T47D (cell line): ENCODE data around the gene MGST1.
"Not testable (repeated sequence)": the region's sequence is repeated elsewhere in the genome, so short reads cannot be mapped to it uniquely, and the experiment has no call there.

ENCODE experiments used
- DNase-seq, 2 experiments: peaks; one replicate each; pipeline versions ENCODE4 v3.0.0 to v3.0.0-alpha.2; 2011 to 2012; ENCODE audit warnings: low read depth in 1 of 2, low spot score in 1 of 2
- JUND ChIP-seq: IDR thresholded peaks from 2 replicates; pipeline ENCODE4 v1.6.1; 2012; ENCODE audit warnings: low read depth
- in situ Hi-C: cut with HindIII; loops from 2 replicates; pipeline ENCODE4 v1.10.0; 2016; ENCODE audit warnings: low sequenced_read_pairs, low pct_unique_long_range_greater_than_20kb

The MGST1 gene

DNA sequence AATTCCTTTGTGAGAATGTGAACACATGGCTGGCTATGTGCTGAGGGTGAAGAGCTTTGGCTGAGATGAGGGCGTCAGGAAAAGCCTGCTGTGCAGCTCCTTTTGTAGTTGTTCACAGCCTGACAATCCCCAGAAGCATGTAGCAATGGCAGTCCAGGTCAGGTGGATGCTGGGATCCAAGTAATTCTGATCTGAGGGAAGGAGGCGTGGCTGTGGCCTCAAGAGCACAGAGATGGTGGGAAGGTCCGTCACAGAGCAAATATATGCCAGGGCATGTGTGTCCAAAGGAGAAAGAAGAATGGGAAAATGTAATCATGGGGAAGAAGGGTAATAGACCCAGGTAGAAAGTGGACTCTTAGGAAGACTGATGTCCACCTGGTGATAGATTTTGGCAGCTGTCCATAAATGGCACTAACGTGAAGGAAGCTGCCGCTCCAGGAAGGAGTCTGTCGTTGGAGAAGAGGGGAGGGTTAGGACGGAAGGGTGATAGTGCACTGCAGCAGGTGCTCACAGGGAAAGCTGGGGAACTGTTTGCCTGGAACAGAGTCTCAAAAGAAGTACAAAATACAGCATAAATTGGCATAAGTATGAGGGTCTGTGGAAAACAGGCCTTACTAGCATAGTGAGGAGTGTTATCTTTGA, 13.8 kb downstream of the MGST1 start:
- TF ChIP-seq JUND: no peak
- in situ Hi-C loops: no loop called here
- DNase-seq: no peak

DNA sequence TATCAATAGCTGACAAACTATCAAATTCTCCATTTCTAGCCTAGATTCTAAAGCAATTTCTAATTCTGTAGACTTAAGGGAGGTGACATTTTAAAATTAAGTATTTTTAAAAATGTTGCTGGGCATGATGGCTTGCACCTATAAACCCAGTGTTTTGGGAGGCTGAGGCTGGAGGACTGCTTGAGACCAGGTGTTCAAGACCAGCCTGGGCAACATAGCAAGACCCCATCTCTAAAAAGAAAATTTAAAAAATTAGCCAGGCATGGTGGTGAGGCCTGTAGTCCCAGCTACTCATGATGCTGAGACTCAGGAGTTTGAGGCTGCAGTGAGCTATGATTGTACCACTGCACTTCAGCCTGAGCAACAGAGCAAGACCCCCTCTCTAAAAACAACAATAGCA, 15.1 kb downstream of the MGST1 start:
- TF ChIP-seq JUND: no peak
- in situ Hi-C loops: no loop called here
- DNase-seq: no peak

DNA sequence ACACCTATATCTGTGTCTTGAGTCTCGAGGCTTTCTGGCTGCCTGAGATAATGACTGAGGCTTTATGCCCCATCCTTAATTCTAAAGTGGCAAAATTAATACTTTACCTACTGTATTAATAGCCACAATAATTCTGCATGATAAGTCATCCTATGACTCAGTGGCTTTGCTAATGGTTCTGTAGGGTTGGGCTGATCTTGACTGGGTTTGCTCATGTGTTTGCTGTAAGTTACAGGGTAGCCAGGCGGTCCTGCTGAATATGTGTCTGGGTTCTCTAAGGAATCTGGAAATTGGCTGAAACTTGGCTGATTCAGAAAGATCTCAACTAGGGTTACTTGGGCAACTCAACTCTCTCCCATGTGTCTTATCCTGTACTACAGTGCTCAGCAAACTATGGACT, 21.7 kb downstream of the MGST1 start:
- TF ChIP-seq JUND: no peak
- no peak for DNase-seq
- in situ Hi-C loops: no loop called here

DNA sequence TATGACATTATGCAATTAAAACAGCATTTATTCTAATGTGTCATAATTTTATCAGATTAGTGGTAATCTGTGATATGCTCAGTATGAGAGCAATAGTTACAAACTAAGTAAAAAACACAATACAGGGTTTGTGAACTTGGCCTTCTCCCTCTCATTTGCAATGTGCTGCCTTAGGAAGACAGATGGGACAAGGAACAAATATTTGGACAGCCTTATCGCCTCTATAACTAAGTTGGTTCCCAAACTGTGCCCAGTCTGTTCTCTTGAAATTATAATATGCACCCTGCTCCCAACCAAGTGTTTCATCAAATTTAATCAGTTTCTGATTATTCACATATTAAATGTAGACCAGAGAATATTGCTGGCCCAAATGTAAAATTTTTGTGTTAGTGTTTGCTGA, 22.7 kb downstream of the MGST1 start:
- in situ Hi-C loops: no loop called here
- DNase-seq: no peak
- no peak for TF ChIP-seq JUND

DNA sequence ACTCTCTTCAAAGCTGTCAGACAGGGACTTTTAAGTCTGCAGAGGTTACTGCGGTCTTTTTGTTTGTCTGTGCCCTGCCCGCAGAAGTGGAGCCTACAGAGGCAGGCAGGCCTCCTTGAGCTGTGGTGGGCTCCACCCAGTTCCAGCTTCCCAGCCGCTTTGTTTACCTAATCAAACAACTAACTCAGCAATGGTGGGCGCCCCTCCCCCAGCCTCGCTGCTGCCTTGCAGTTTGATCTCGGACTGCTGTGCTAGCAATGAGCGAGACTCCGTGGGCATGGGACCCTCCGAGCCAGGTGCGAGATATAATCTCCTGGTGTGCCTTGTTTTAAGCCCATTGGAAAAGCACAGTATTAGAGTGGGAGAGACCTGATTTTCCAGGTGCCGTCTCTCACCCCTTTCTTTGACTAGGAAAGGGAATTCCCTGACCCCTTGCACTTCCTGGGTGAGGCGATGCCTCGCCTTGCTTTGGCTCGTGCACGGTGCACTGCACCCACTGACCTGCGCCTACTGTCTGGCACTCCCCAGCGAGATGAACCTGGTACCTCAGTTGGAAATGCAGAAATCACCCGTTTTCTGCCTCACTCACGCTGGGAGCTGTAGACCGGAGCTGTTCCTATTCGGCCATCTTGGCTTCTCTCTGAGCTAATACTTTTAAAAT, 35.3 kb downstream of the MGST1 start:
- in situ Hi-C loops, DNase-seq: not testable (repeated sequence)

- no peak for DNase-seq
- TF ChIP-seq JUND: no peak
- in situ Hi-C loops: no loop called here
Observed at GRCh38 chr12:16384732-16385131, 37.3 kb downstream of the MGST1 start.

DNA sequence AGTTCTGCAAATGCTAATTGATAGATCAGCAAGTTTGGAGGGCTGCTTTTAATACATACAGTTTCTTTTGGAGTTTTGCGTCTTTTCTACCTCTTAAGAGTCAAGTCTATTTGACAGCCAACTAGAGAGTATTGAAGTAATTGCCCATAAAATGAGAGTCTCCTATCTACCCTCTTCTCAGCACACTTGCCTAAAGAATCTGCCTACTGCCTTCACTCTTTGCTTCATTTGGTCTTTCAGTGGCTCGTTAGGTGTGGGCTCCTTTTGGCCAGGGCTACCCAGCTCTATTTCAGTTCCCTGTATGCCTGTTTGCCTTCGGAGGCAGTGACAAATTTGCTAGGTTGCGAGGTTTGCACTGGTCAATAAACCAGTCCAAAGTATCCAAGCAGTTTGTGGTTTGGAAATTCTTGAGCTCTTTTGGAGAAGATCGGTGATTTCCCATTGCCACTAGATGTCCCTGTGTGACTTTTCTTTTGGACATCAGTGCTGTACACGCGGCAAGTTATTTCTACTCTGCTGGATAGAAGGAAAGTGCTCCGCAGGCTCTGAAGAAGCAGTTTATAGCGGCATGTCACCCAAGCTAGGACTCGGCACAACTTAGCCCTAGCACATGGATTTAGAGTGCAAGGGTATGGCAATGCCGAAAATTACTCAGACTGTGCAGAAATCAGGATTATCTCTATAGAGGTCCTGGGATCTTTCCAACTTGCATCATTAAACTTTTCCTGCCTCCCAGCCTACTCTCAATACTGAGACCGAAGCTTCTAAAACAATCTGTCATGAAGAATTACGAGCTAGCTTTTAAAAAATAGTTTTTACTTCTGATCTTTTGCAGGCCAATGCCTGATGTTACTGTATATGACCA, 38.6 kb downstream of the MGST1 start:
- in situ Hi-C loops: no loop called here
- peak; percentile 48 to 86 for DNase-seq
- no peak for TF ChIP-seq JUND

DNA sequence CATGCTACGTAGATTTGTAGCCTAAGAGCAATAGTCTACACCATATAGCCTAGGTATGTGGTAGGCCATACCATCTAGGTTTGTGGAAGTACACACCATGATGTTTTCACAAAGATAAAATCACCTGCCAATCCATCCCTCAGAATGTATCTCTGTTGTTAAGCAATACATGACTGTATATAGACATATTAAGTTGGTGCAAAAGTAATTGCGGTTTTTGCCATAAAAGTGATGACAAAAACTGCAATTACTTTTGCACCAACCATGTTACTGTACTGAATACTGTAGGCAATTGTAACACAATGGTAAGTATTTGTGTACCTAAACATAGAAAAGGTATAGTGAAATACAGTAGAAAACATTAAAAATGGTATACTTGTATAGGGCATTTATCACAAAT, 40.5 kb downstream of the MGST1 start:
- no peak for TF ChIP-seq JUND
- in situ Hi-C loops: no loop called here

DNA sequence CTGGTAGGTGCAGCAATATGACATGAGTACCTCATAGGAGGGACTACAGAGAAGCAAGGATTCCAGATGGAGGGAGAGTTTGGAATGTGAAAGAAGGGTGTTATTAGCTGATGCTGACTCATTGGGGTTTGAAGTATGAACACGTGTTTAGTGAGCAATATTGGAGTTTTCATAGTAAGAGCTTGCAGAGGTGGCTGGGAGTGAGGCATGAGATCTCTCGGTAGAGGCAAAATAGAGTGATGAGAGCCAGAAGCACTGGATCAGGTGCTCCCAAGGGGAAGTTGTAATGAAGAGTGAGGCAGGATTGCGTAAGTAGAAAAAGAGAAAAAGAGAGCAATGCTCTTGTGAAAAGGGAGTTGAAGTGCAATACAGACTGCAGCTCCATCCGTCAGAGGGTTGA, 42.1 kb downstream of the MGST1 start:
- in situ Hi-C loops: no loop called here
- no peak for TF ChIP-seq JUND
- DNase-seq: no peak

More for the DNA sequence above, 40.5 kb downstream of the MGST1 start:
- DNase-seq: no peak

DNA sequence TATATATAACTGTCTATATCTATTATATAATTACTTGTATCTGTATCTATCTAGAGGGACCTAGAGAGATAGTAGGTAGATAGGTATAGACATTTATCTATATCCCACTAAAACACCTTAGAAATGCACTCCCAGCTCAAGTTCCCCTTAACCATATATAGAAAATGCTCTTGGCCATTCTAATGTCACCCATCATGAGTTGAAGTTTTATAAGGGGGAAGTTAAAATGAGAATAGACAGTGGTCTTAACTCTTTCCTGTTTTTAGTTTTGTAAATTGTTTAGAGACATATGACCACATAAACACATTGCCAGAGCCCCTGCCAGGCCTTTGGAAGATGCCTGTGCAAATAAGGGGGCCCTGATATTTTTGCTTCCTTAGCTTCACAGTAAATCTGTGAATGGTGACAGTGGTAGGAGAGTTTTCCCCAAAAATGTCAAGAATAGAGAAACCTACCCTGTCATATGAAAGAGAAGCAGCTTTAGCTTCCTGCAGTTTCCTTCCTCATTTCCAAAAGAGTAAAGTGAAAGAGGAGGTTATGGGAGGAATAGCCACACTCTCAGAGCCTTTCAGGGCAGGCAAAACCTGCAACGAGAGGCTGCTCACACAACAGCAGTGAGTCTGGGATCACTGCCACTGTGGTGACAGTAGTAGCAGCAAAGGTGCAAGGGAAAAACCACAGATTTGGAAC, 45.5 kb downstream of the MGST1 start:
- DNase-seq: no peak
- in situ Hi-C loops: no loop called here
- TF ChIP-seq JUND: no peak

- no peak for DNase-seq
- in situ Hi-C loops: no loop called here
- no peak for TF ChIP-seq JUND
Observed at GRCh38 chr12:16399101-16399500, 51.7 kb downstream of the MGST1 start.

DNA sequence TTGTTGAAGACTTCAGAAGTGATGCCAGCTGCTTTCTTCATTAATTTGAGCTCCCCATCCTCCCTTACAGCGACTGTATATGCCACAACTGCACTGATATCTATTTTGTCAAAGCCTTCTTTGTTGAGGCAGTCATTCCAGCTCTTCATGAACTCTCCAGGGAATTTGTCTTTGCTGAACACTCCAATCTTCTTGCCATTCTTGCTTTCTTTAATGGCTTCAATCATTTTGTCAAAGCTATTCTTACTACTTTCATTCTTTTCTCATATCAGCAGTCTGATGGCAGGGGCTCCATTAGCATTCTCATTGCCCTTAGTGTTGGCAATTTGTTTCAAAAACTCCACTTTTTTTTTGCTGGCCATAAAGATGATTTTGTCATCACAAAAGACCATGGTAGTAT, 54.4 kb downstream of the MGST1 start:
- DNase-seq, in situ Hi-C loops: not testable (repeated sequence)

GRCh38 chr12:16407346-16407745, 59.9 kb downstream of the MGST1 start:
- in situ Hi-C loops: no loop called here
- no peak for DNase-seq
- TF ChIP-seq JUND: no peak
